Heart right ventricle (tissue), 16 donors: ENCODE results near the gene PDE9A. TPM values are rescaled to one million over a fixed set of nuclear protein-coding genes. Genes with fewer than 3 reads are reported as not detected.

Experiments used
- ATAC-seq, 8 donors: fragments of 200-7000 bp; cut with Tn5 transposase; one replicate each; pipeline ENCODE4 v1.9.1; 2020; ENCODE audit warnings: mild to moderate bottlenecking in 8 of 8, moderate library complexity in 8 of 8, moderate number of reproducible peaks in 1 of 8
- DNase-seq, 2 donors: peaks; one replicate each; pipeline ENCODE4 v3.0.0-alpha.2; 2020
- H3K27ac ChIP-seq, 10 donors: fragments of 200-600 bp; sonication (generic) in 2 of 10; one replicate each; pipeline versions ENCODE4 v1.5.0 to v1.8.0; 2020 to 2022; ENCODE audit warnings: mild to moderate bottlenecking in 3 of 10
- H3K27me3 ChIP-seq, 7 donors: fragments of 200-600 bp; one replicate each; pipeline ENCODE4 v1.8.0; 2021 to 2022; ENCODE audit warnings: mild to moderate bottlenecking in 2 of 7
- H3K36me3 ChIP-seq, 9 donors: fragments of 200-600 bp; sonication (generic) in 1 of 9; one replicate each; pipeline versions ENCODE4 v1.5.0 to v1.8.0; 2020 to 2022; ENCODE audit warnings: mild to moderate bottlenecking in 2 of 9
- H3K4me1 ChIP-seq, 9 donors: fragments of 200-600 bp; sonication (generic) in 1 of 9; one replicate each; pipeline versions ENCODE4 v1.5.0 to v1.8.0; 2020 to 2022; ENCODE audit warnings: mild to moderate bottlenecking in 4 of 9
- H3K4me3 ChIP-seq, 10 donors: fragments of 200-600 bp; sonication (generic) in 2 of 10; one replicate each; pipeline versions ENCODE4 v1.5.0 to v1.8.0; 2020 to 2022; ENCODE audit warnings: mild to moderate bottlenecking in 7 of 10, moderate library complexity in 2 of 10
- H3K9me3 ChIP-seq, 11 donors: fragments of 200-600 bp in 10 of 11; sonication (generic) in 2 of 11; one replicate each; pipeline versions ENCODE4 v1.5.0 to v1.8.0; 2013 to 2022; ENCODE audit warnings: mild to moderate bottlenecking in 2 of 11, control low read depth in 1 of 11, moderate library complexity in 1 of 11
- CTCF ChIP-seq, 9 donors: fragments of 200-600 bp; sonication (generic) in 2 of 9; IDR thresholded peaks; one replicate each; pipeline versions ENCODE4 v1.5.0 to v1.8.0; 2021 to 2022; ENCODE audit warnings: antibody characterized with exemption in 9 of 9, mild to moderate bottlenecking in 5 of 9, moderate library complexity in 1 of 9
- WGBS, 2 donors: extraction: QIAGEN DNeasy Blood & Tissue Kit; methylation state at CpG; one replicate each; pipeline ENCODE4 v1.1.7; 2013; ENCODE audit warnings: inconsistent platforms in 1 of 2; 5-methylcytosine and 5-hydroxymethylcytosine counted together
- intact Hi-C, 10 donors: fragments of 100-400 bp; cut with DNase I; formaldehyde crosslinking; loops; one replicate each; pipeline versions ENCODE4 v1.11.1 to v1.14.2; 2022
- polyA plus RNA-seq, 2 donors: library from polyadenylated mRNA; stranded (reverse); fragments of 200-250 nt; gene quantifications; one replicate each; pipeline ENCODE4 v1.2.3, GENCODE V29; 2013
- total RNA-seq, 10 donors: library from RNA; stranded (reverse); fragmentation: NEBNext Ultra II Directional in 3 of 10; extraction: Animal tissue kit (Norgen Biotek cat#: 25700) in 3 of 10; gene quantifications; one replicate each; pipeline versions ENCODE4 v1.2.1 to v1.2.4, GENCODE V29; 2021 to 2023
- donor health status: Arrhythmogenic right ventricular cardiomyopathy.
- donor health status: ischemic (EF 13 %, LVEDD 7.1; RV severe dilation, severe dysfunction).
- donor health status: healthy with polysubstance abuse.
- donor health status: DM: no; HTN: yes; CAD: no.
- donor health status: DM: no; HTN: no; CAD: no.
- donor health status: ischemic (EF 25% LVEDD 6.9; RV normal size, moderate dysfunction).
- donor health status: ischemic (EF 25% LVEDD 5.7; RV mildly dilated, moderate dysfunction).
- donor health status: healthy.
- donor health status: DM: yes; HTN: yes; CAD: no.
- donor health status: Ischemic cardiomyopathy.
- donor health status: ischemic (EF 35%, LVEDD 5.7; RV mildly dilated, moderate dysfunction).
- donor health status: nonischemic (EF 11% LVEDD 7.7; RV severe dilation, severe dysfunction).
- donor health status: DM: yes; HTN: yes; CAD: no.
- donor health status: PGD.
- donor health status: ischemic (EF 29% LVEDD 5.4; RV normal size, mild dysfunction).
- donor health status: nonischemic (EF 23%, LVEDD 6.1; RV moderate dilation, normal function).

PDE9A gene
- total and polyA plus RNA-seq, 12 donors = 1.2 to 7.0 (median 2.2) TPM

- H3K27me3 ChIP-seq = no peaks in the 10 kb centered on the region
- peaks cover 0 to 13% (median 0%) of the 10 kb centered on the region in 9 donors for H3K4me1 ChIP-seq
- no peak overlapping the region for H3K4me3 ChIP-seq
- H3K9me3 ChIP-seq = peaks cover 0 to 13% (median 0%) of the 10 kb centered on the region in 11 donors
- intact Hi-C loops = no loop called here
- H3K36me3 ChIP-seq = peaks cover 0 to 24% (median 0%) of the 10 kb centered on the region in 9 donors
- WGBS, 2 donors = 72 to 82% methylated on average over 19 of the region's 19 CpGs
- no peak for TF ChIP-seq CTCF (IDR thresholded peaks at IDR 0.05)
- H3K27ac ChIP-seq = no peak overlapping the region
- DNase-seq = no peak
- ATAC-seq = peak in 1 of 8 donors; percentile 33
Measured at GRCh38 chr21:42731264-42732032, 78.0 kb downstream of the PDE9A start.

GRCh38 chr21:42732033-42732410 lies 78.6 kb downstream of the PDE9A start:
- no peak overlapping the region for H3K4me3 ChIP-seq
- H3K27me3 ChIP-seq = no peaks in the 10 kb centered on the region
- H3K4me1 ChIP-seq = peaks cover 0 to 14% (median 4%) of the 10 kb centered on the region in 9 donors
- DNase-seq (no peak), ATAC-seq (no peak)
- WGBS, 2 donors = 97% methylated on average over 12 of the region's 12 CpGs
- intact Hi-C loops = no loop called here
- TF ChIP-seq CTCF (IDR thresholded peaks at IDR 0.05) = no peak
- H3K36me3 ChIP-seq = peaks cover 0 to 24% (median 0%) of the 10 kb centered on the region in 9 donors
- no peak overlapping the region for H3K27ac ChIP-seq
- peaks cover 0 to 13% (median 0%) of the 10 kb centered on the region in 11 donors for H3K9me3 ChIP-seq

GRCh38 chr21:42733037-42733627 lies 79.7 kb downstream of the PDE9A start:
- intact Hi-C loops = no loop called here
- 79 to 85% methylated on average over 7 of the region's 7 CpGs for WGBS, 2 donors
- TF ChIP-seq CTCF (IDR thresholded peaks at IDR 0.05) = no peak
- no peak for ATAC-seq
- Histone ChIP-seq H3K27me3 (no peaks in the 10 kb centered on the region), H3K9me3 (peaks cover 0 to 13% (median 0%) of the 10 kb centered on the region in 11 donors), H3K4me1 (peaks cover 0 to 25% (median 15%) of the 10 kb centered on the region in 9 donors), H3K27ac (no peak overlapping the region), H3K36me3 (peaks cover 0 to 24% (median 0%) of the 10 kb centered on the region in 9 donors), H3K4me3 (no peak overlapping the region)
- no peak for DNase-seq

- Histone ChIP-seq H3K4me3 (no peak overlapping the region), H3K27ac (peak overlapping the region in 1 of 10 donors; percentile 36), H3K36me3 (peaks cover 0 to 24% (median 0%) of the 10 kb centered on the region in 9 donors), H3K4me1 (peaks cover 0 to 33% (median 23%) of the 10 kb centered on the region in 9 donors), H3K27me3 (no peaks in the 10 kb centered on the region), H3K9me3 (peaks cover 0 to 9% (median 0%) of the 10 kb centered on the region in 11 donors)
- TF ChIP-seq CTCF (IDR thresholded peaks at IDR 0.05) = no peak
- 96 to 97% methylated on average over 7 of the region's 7 CpGs for WGBS, 2 donors
- DNase-seq (no peak), ATAC-seq (no peak)
- intact Hi-C loops = no loop called here
Measured at GRCh38 chr21:42733874-42734273, 80.5 kb downstream of the PDE9A start.
